Kidney (tissue), 14 donors: Measurements from ENCODE around the gene EFHC2. TPM values are rescaled to one million over a fixed set of nuclear protein-coding genes. Genes with fewer than 3 reads are reported as not detected.

ENCODE experiments used
- DNase-seq, 5 donors: peaks; one replicate each; pipeline ENCODE4 v3.0.0-alpha.2; 2013 to 2020
- FAIRE-seq: peaks from 2 replicates; lab custom pipeline; 2012; peaks lifted over from hg19 to GRCh38; lab: Jason Lieb, UNC
- H3K27ac ChIP-seq, 2 donors: one replicate each; pipeline ENCODE4 v1.7.0; 2013; ENCODE audit warnings: low read depth in 2 of 2, low read length in 2 of 2, inconsistent platforms in 1 of 2
- H3K27me3 ChIP-seq: one replicate; pipeline ENCODE4 v1.7.1; 2013; ENCODE audit warnings: low read length, inconsistent platforms; ENCODE audit not compliant: control insufficient read depth, insufficient read depth
- H3K36me3 ChIP-seq, 3 donors: one replicate each; pipeline versions ENCODE4 v1.7.0 to v1.7.1; 2013; ENCODE audit warnings: low read length in 3 of 3, control low read depth in 1 of 3, inconsistent platforms in 1 of 3; ENCODE audit not compliant: insufficient read depth in 3 of 3, control insufficient read depth in 2 of 3
- H3K4me1 ChIP-seq, 3 donors: one replicate each; pipeline versions ENCODE4 v1.7.0 to v1.7.1; 2013; ENCODE audit warnings: low read length in 3 of 3, inconsistent platforms in 1 of 3, low read depth in 1 of 3; ENCODE audit not compliant: control insufficient read depth in 2 of 3, insufficient read depth in 2 of 3
- H3K4me3 ChIP-seq, 3 donors: one replicate each; pipeline versions ENCODE4 v1.7.0 to v1.8.1; 2013; ENCODE audit warnings: low read length in 3 of 3, control low read depth in 1 of 3, inconsistent platforms in 1 of 3
- H3K9ac ChIP-seq, 3 donors: one replicate each; pipeline versions ENCODE4 v1.7.0 to v1.7.1; 2013; ENCODE audit warnings: low read length in 3 of 3, control low read depth in 1 of 3, inconsistent platforms in 1 of 3
- H3K9me3 ChIP-seq, 3 donors: one replicate each; pipeline versions ENCODE4 v1.7.0 to v1.7.1; 2013; ENCODE audit warnings: low read length in 3 of 3, control low read depth in 1 of 3, inconsistent platforms in 1 of 3; ENCODE audit not compliant: control insufficient read depth in 2 of 3, insufficient read depth in 1 of 3
- intact Hi-C: fragments of 100-400 bp; cut with DNase I; formaldehyde crosslinking; loops from one replicate; pipeline ENCODE4 v1.11.1; 2022
- polyA plus RNA-seq: library from polyadenylated mRNA; stranded (reverse); fragments of 350-450 nt; fragmentation: Illumina TruSeq; extraction: RNeasy Lipid Tissue Mini Kit (QIAGEN cat#74804); gene quantifications from one replicate; pipeline ENCODE4 v1.2.3, GENCODE V29; 2014; ENCODE audit warnings: low read depth, low replicate concordance; ENCODE audit not compliant: insufficient read depth
- total RNA-seq: library from RNA; stranded (reverse); fragmentation: NEBNext Ultra II Directional; extraction: Animal tissue kit (Norgen Biotek cat#: 25700); gene quantifications from one replicate; pipeline ENCODE4 v1.2.1, GENCODE V29; 2021
- TF ChIP-seq, protein P1 (sequence below): IDR thresholded peaks from 3 replicates; pipeline ENCODE4 v1.5.1; 2012; ENCODE audit warnings: mild to moderate bottlenecking, moderate library complexity, borderline replicate concordance; ENCODE audit not compliant: insufficient read depth; ENCODE audit errors: extremely low read depth
- donor health status: control.
- donor health status: control.
- donor health status: control.
- donor health status: control.
- donor health status: control.
- donor health status: DM: yes; HTN: yes; CAD: no.
- donor health status: Normal renal cell carcinoma (clear cell type).

Gene EFHC2
- total and polyA plus RNA-seq, 2 donors from 2014 or later: 1.6 to 6.4 TPM

DNA sequence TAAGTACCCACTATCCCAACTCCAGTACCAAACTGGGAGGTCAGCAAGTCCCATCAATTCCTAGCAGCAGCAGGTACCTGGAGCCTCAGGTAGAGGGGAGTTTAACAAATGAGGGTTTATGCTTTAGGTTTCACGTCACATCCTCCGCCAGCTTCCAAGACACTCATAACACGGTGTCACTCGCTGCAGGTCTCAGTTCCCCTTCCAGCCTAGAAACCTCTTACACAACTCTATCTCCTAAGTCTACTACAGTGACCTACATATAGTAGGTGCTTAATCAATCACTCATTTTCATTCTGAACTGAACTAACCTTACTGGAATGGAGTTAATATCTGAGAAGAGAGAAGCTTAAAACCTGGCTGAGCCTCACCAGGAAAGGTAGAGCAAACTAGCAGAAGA, 96.0 kb downstream of the EFHC2 start:
- TF ChIP-seq, protein P1, sequence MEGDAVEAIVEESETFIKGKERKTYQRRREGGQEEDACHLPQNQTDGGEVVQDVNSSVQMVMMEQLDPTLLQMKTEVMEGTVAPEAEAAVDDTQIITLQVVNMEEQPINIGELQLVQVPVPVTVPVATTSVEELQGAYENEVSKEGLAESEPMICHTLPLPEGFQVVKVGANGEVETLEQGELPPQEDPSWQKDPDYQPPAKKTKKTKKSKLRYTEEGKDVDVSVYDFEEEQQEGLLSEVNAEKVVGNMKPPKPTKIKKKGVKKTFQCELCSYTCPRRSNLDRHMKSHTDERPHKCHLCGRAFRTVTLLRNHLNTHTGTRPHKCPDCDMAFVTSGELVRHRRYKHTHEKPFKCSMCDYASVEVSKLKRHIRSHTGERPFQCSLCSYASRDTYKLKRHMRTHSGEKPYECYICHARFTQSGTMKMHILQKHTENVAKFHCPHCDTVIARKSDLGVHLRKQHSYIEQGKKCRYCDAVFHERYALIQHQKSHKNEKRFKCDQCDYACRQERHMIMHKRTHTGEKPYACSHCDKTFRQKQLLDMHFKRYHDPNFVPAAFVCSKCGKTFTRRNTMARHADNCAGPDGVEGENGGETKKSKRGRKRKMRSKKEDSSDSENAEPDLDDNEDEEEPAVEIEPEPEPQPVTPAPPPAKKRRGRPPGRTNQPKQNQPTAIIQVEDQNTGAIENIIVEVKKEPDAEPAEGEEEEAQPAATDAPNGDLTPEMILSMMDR: no peak
- Histone ChIP-seq H3K9me3 (no peaks in the 10 kb centered on the region), H3K36me3 (no peaks in the 10 kb centered on the region), H3K27ac (no peak overlapping the region), H3K9ac (no peak overlapping the region), H3K4me3 (no peak overlapping the region), H3K27me3 (no peaks in the 10 kb centered on the region), H3K4me1 (no peaks in the 10 kb centered on the region)
- no peak for DNase-seq
- intact Hi-C loops: no loop called here
- FAIRE-seq: no peak

DNA sequence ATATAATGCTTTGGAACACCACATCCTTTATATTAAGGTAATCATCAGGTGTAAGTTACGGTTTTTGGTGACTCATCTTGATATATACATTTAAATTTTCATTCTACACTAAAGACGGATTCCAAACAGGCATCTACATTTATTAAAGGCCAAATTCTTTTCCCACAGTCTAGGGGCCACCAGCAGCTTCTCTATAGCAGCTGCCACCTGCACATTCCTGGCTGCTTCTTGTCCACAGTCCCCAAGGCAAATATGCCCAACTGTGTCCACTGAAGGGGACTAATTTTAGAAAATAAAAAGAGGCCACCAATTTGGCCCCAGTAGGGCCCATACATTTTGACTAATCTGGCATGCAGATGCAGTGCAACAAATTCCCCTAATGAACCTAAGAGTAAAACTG, 96.6 kb downstream of the EFHC2 start:
- Histone ChIP-seq H3K9ac (no peak overlapping the region), H3K27me3 (no peaks in the 10 kb centered on the region), H3K4me1 (no peaks in the 10 kb centered on the region), H3K27ac (no peak overlapping the region), H3K9me3 (no peaks in the 10 kb centered on the region), H3K36me3 (no peaks in the 10 kb centered on the region), H3K4me3 (no peak overlapping the region)
- TF ChIP-seq, protein P1: no peak
- FAIRE-seq (no peak), DNase-seq (no peak)
- intact Hi-C loops: no loop called here

DNA sequence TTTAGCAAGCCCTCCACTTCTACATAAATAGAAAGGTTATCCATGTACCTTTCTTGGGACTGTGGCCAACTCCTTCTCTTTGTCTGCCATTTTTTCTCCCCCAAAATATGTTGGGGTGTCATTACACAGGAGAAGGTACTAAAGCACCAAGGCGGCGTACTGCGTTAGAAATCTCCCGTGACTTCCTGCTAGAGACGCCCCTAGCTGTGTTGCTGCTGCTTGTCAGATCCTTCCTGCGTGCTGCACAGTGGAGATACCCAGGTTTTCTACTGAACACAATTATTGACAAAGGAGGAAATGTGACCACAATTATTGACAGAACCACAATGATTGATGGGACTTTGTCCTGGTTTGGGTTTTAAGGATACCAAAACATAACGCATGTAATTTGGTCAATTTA, 97.7 kb downstream of the EFHC2 start:
- Histone ChIP-seq H3K4me3 (no peak overlapping the region), H3K36me3 (no peaks in the 10 kb centered on the region), H3K4me1 (no peaks in the 10 kb centered on the region), H3K9ac (no peak overlapping the region), H3K9me3 (no peaks in the 10 kb centered on the region), H3K27me3 (no peaks in the 10 kb centered on the region), H3K27ac (no peak overlapping the region)
- no peak for FAIRE-seq
- DNase-seq: no peak
- TF ChIP-seq, protein P1: no peak
- intact Hi-C loops: no loop called here

DNA sequence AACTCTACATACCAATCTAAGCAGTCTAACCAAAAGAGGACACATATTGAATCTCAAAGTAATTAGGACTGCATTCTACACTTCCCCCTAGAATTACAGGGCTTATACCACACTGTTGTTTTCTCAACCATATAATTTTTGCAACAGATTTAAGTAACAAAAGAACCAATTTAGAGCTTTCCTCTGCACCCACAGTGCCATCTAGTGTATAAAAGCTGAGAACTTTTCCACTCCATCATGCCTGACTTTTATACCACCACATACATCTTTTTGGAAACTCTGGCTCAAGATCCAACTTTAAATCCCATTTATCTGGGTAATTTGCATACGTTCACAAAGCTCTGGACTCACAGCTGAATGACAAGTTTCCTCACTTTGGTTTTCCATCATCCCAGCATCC, 99.5 kb downstream of the EFHC2 start:
- TF ChIP-seq, protein P1: peak; percentile 34
- no peaks in the 10 kb centered on the region for H3K4me1 ChIP-seq
- H3K9ac ChIP-seq: no peak overlapping the region
- DNase-seq: peak in 2 of 5 donors; percentile 41 to 46
- H3K27me3 ChIP-seq: no peaks in the 10 kb centered on the region
- no peak overlapping the region for H3K4me3 ChIP-seq
- H3K36me3 ChIP-seq: no peaks in the 10 kb centered on the region
- H3K27ac ChIP-seq: no peak overlapping the region
- intact Hi-C loops: no loop called here
- no peaks in the 10 kb centered on the region for H3K9me3 ChIP-seq
- FAIRE-seq: peak; percentile 88
